ENCODE results near the gene PRKCH. TPM values are rescaled to one million over a fixed set of nuclear protein-coding genes. Genes with fewer than 3 reads are reported as not detected.

PRKCH gene
- total RNA-seq, 2 experiments from 2014 or later = 149 to 158 TPM

DNA sequence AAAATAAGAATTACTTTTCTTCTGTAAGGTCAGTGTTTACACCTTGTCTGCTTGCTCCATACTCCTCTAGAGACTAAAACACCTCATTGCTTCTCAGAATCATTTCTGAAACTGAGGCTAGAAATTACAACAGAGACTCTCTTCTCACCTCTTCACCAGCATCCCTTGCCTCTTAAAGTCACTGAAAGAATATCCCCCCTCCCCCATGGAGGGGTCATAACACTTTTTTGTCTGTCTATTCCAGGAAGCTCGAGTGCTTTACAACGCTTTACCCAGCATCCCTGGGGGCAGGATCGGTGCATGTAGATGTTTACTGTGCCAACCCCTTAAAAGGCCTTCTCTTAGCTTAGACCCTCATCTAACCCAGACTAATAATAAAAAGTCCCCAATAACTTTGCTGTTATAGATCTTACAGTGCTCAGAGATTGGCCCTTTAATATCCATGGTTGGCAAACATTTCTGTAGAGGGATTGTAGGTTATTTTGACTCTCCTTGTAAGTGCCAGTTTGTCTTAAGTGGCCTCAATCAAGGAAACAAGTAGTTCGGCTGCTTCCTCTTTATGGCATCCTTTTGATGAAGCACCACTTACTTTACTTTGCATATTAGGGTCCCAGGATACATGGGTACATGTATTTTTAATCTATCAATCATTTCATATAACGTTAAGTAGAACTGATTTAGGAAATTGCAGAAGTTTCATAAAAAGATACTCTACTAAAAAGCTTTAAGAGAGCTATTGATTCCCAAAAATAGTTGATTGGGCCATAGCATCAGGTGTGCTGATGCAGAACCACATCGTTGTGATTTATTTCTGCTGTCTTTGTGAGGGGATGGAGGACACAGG lies 29.3 kb downstream of the PRKCH start:
- intact Hi-C loops (cut with micrococcal nuclease) = loop anchor here (1.0 to 2.0 kb wide), 6 partner anchors 8 to 94 kb away; no protein-coding TSS in a partner anchor
- peaks cover 28% of the 10 kb centered on the region for H3K36me3 Mint-ChIP-seq (ENCODE audit: low read depth)
- H3K4me1 Mint-ChIP-seq (ENCODE audit: low read depth) = peaks cover 94% of the 10 kb centered on the region
- H3K9me3 Mint-ChIP-seq = peaks cover 8% of the 10 kb centered on the region
- peak overlapping the region; percentile 97 for H3K27ac Mint-ChIP-seq
- peak; percentile 84 for DNase-seq
- CTCF ChIA-PET = interaction anchor here (0.7 to 1.6 kb wide), 6 partner anchors 10 to 36 kb away, joined by 3 to 7 read pairs (median 3); no protein-coding TSS in a partner anchor
- peak overlapping the region; percentile 52 for H3K4me3 Mint-ChIP-seq
- H3K27me3 Mint-ChIP-seq (ENCODE audit: low read depth) = no peaks in the 10 kb centered on the region

DNA sequence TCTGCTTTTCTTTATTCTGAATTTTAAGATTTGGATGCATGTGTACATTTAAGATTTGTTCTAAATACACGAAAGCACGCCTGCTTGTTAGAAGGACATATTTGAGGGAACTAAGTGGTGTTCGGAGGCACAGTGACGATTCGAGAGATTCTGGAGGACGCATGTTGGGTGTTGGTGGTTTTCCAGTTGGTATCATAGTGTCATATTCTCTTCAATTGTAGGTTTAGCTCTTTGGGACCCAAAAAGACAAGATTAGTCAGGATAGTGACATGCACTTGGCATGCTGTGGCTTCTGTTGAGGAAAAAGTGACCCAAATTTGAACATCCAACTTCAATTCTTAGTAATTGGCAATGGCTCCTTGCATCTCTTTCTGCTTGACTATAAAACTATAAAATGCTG lies 30.1 kb downstream of the PRKCH start:
- Mint-ChIP-seq H3K27me3 (ENCODE audit: low read depth) (no peaks in the 10 kb centered on the region), H3K9me3 (peaks cover 8% of the 10 kb centered on the region), H3K4me1 (ENCODE audit: low read depth) (peaks cover 94% of the 10 kb centered on the region), H3K36me3 (ENCODE audit: low read depth) (peaks cover 32% of the 10 kb centered on the region), H3K4me3 (peak overlapping the region; percentile 52), H3K27ac (peak overlapping the region; percentile 97)
- no peak for DNase-seq
- intact Hi-C loops (cut with micrococcal nuclease) = loop anchor here (2.0 kb wide), 1 partner anchor 93 kb away; no protein-coding TSS in a partner anchor
- CTCF ChIA-PET = interaction anchor here (1.2 to 1.6 kb wide), 5 partner anchors 10 to 36 kb away, joined by 3 to 7 read pairs (median 3); no protein-coding TSS in a partner anchor

DNA sequence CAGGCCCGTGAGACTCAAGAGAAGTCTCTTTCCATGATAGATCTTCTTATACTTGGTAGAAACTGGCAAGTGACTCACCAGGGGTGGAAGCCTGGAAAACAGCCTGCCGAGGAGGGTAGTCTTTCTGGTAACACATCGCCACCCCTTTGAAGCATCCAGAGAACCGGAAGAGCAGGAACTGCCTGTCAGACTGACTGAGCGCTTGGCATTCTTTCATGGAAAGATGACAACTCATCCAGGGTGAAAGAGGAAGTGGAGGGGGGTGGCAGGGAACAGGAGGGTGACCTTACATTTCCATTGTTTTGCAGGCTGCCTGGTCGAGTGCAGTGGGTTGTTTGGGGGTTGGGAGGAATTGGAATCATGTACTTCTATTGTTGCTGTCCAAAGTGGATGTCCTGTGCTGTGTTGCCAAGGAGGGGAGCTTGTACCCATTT lies 34.5 kb downstream of the PRKCH start:
- H3K9me3 Mint-ChIP-seq = no peaks in the 10 kb centered on the region
- intact Hi-C loops (cut with micrococcal nuclease) = no loop called here
- CTCF ChIA-PET = no interaction called here
- peak; percentile 82 for DNase-seq
- H3K4me1 Mint-ChIP-seq (ENCODE audit: low read depth) = peaks cover 93% of the 10 kb centered on the region
- no peaks in the 10 kb centered on the region for H3K27me3 Mint-ChIP-seq (ENCODE audit: low read depth)
- peak overlapping the region; percentile 45 for H3K4me3 Mint-ChIP-seq
- peaks cover 32% of the 10 kb centered on the region for H3K36me3 Mint-ChIP-seq (ENCODE audit: low read depth)
- peak overlapping the region; percentile 87 for H3K27ac Mint-ChIP-seq

DNA sequence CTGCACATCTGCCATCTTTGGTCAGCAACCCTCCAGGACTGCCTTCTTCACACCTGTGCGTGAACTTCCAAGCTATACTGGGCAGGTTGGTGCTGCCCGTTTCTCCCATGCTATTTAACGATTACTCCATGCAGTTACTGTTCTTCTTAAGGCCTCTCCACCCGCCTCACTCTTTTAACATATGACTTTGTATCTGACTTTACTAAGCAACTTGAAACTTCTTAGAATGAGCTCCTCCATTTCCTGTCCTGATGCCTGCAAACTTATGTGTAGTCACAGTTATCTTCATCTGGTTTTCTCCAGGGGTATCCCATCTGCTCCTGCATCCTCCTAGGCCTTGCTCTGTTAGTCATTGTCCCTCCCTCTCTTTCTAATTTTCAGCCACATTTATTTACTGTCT lies 35.7 kb downstream of the PRKCH start:
- Mint-ChIP-seq H3K4me3 (peak overlapping the region; percentile 45), H3K27ac (peak overlapping the region; percentile 87), H3K27me3 (ENCODE audit: low read depth) (no peaks in the 10 kb centered on the region), H3K4me1 (ENCODE audit: low read depth) (peaks cover 88% of the 10 kb centered on the region), H3K36me3 (ENCODE audit: low read depth) (peaks cover 34% of the 10 kb centered on the region), H3K9me3 (no peaks in the 10 kb centered on the region)
- intact Hi-C loops (cut with micrococcal nuclease) = loop anchor here (1.0 kb wide), 1 partner anchor 9 kb away; no protein-coding TSS in a partner anchor
- CTCF ChIA-PET = interaction anchor here (1.5 kb wide), 1 partner anchor 14 kb away, joined by 3 read pairs; no protein-coding TSS in a partner anchor
- DNase-seq = no peak

DNA sequence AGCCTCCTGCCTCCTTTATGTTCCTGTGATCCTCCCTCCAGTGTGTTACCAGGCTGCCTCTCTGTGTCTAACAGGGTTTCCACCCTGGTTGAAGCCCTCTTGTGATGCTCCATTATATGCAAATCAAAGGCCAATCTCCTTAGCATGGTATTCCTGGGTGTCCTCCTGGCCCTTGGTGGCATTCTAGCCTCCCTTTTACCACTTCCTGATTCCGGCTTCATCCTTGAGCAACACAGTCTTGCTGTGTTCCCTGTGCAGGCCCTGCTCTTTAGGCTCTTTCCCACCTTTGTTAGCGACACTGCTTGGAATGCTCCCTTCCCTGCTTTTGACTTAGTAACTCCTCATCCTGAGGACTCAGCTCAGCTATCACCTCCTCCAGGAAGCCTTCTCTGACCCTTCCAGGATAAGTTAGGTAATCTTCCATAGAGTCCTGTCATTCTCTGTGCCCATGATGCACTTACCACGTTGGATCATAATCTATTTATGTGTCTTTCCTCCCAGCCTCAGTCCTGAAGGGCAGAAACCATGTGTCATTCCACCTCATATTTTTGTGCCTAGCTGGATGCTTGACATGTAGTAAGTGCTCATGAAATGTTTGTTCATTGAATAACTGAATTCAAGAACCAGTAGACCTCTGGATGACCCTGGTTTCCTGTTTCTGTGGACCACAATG lies 37.3 kb downstream of the PRKCH start:
- CTCF ChIA-PET = interaction anchor here (0.6 to 1.5 kb wide), 3 partner anchors 12 to 482 kb away, joined by 3 read pairs; no protein-coding TSS in a partner anchor
- H3K4me1 Mint-ChIP-seq (ENCODE audit: low read depth) = peaks cover 74% of the 10 kb centered on the region
- H3K27me3 Mint-ChIP-seq (ENCODE audit: low read depth) = no peaks in the 10 kb centered on the region
- H3K36me3 Mint-ChIP-seq (ENCODE audit: low read depth) = peaks cover 29% of the 10 kb centered on the region
- intact Hi-C loops (cut with micrococcal nuclease) = loop anchor here (1.0 kb wide), 1 partner anchor 8 kb away; no protein-coding TSS in a partner anchor
- DNase-seq = no peak
- H3K9me3 Mint-ChIP-seq = no peaks in the 10 kb centered on the region
- no peak overlapping the region for H3K4me3 Mint-ChIP-seq
- peak overlapping the region; percentile 5 for H3K27ac Mint-ChIP-seq

DNA sequence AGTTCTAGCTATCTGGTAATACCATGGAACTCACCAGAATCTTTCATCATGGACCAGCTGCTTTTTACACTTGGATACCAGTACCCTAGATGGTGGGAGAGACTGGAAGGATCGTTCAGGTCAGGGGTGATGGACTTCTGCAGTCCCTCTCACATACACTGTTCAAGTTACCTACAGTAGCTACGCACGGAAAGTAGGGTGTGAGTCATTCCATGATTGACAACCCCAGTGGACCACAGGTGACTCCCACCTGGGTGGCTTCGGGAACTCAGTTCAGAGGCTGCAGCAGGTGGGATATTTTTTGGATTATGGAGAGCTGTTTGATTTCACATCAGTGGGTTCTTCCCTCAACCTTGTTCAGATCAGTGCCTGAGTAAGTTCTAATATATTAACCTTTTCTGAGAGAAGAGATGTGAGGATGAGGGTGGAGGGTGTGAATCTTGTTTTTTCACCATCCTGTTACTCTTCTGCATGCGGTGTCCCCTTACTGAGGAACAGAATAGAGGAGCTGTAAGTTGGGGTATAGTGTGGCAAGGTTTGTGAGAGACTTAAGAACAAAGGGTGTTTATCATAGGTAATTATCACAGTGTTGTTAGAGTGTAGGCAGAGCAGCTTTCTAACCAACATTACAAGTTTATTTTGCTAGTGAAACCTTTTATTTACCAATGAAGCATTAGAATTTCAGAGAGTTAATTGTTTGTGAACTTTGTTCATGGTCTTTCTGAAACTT lies 39.6 kb downstream of the PRKCH start:
- Mint-ChIP-seq H3K4me3 (no peak overlapping the region), H3K4me1 (ENCODE audit: low read depth) (peaks cover 55% of the 10 kb centered on the region), H3K36me3 (ENCODE audit: low read depth) (peaks cover 23% of the 10 kb centered on the region), H3K27me3 (ENCODE audit: low read depth) (no peaks in the 10 kb centered on the region), H3K27ac (peak overlapping the region; percentile 58), H3K9me3 (no peaks in the 10 kb centered on the region)
- CTCF ChIA-PET = interaction anchor here (0.7 to 3.5 kb wide), 6 partner anchors 10 to 69 kb away, joined by 3 to 16 read pairs (median 4); no protein-coding TSS in a partner anchor
- intact Hi-C loops (cut with micrococcal nuclease) = loop anchor here (1.0 kb wide), 1 partner anchor 11 kb away; no protein-coding TSS in a partner anchor
- DNase-seq = no peak

DNA sequence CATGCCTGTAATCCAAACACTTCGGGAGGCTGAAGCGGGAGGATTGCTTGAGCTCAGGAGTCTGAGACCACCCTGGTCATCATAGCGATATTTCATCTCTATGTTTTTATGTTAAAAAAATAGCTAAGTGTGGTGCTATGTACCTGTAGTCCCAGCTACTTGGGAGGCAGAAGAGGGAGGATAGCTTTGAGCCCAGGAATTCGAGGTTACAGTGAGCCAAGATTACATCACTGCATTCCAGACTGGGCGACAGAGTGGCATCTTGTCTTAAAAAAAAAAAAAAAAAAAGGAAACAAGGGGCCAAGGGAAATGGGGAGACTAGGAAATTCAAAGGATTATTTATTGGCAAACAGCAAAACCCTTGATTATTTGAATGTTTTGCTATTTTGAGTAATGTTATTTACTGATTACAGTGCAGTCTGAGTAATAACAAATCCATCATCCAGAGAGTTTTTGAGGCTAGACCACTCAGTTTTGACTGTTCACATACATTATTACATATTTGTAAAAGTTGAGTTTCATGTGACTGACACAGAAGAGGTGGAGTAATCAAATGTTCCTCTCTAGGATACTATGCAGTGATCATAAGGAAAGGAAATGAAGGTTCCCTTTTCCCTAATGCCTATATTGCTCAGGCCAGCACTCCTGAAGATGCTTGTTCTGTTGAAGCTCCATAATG lies 40.8 kb downstream of the PRKCH start:
- CTCF ChIA-PET = interaction anchor here (1.4 to 3.5 kb wide), 2 partner anchors 15 to 55 kb away, joined by 5 to 16 read pairs; no protein-coding TSS in a partner anchor
- no peak overlapping the region for H3K4me3 Mint-ChIP-seq

DNA sequence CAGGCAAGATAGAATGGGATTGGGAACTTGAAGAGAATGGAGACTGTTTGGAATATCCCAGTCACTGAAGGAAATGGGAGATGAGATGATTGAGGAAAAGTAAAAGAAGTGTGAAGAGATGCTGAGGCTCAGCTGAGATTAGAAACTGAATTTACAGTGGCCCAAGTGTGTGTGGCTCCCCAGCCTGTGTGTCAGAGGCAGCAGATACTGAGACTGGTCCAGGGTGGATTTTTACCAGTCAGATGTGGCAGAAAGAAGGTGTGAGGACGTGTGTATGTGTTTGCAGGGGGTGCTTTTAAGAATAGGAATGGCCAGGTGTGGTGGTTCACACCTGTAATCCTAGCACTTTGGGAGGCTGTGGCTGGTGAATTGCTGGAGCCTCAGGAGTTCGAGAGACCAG lies 42.9 kb downstream of the PRKCH start:
- Mint-ChIP-seq H3K27me3 (ENCODE audit: low read depth) (no peaks in the 10 kb centered on the region), H3K4me1 (ENCODE audit: low read depth) (peaks cover 38% of the 10 kb centered on the region), H3K9me3 (no peaks in the 10 kb centered on the region), H3K27ac (no peak overlapping the region), H3K36me3 (ENCODE audit: low read depth) (peaks cover 4% of the 10 kb centered on the region), H3K4me3 (no peak overlapping the region)
- CTCF ChIA-PET = no interaction called here
- intact Hi-C loops (cut with micrococcal nuclease) = no loop called here
- no peak for DNase-seq

More for the DNA sequence above, 40.8 kb downstream of the PRKCH start:
- peak overlapping the region; percentile 14 for H3K27ac Mint-ChIP-seq
- intact Hi-C loops (cut with micrococcal nuclease) = no loop called here
- H3K27me3 Mint-ChIP-seq (ENCODE audit: low read depth) = no peaks in the 10 kb centered on the region
- DNase-seq = no peak
- H3K36me3 Mint-ChIP-seq (ENCODE audit: low read depth) = peaks cover 14% of the 10 kb centered on the region
- H3K9me3 Mint-ChIP-seq = no peaks in the 10 kb centered on the region
- peaks cover 42% of the 10 kb centered on the region for H3K4me1 Mint-ChIP-seq (ENCODE audit: low read depth)

DNA sequence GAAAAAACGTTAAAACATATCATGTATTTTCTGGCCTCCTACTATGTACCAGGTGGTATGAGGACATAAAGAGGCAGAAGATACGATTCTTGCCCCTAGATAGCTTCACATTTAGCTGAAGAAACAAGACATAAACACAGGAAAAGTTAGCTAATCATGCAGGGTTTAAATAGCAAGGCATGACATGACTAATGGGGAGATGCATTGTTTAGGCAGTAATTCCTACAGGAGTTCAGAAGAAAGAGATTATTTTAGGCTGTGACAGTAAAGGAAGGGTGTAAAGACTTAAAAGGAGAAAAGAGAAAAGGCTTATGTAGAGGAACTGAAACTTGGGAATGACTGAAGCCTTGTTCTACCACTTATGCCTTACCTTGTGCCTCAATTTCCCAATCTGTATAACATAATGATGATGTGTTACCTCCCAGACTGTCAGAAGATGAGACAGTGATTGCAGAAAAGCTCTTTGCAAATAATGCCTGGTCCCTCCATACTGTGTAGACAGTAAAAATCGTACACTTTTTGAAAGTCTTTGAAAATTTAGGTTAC lies 44.4 kb downstream of the PRKCH start:
- CTCF ChIA-PET = interaction anchor here (0.8 to 1.2 kb wide), 2 partner anchors 18 to 80 kb away, joined by 3 to 4 read pairs; no protein-coding TSS in a partner anchor
- intact Hi-C loops (cut with micrococcal nuclease) = loop anchor here (1.0 kb wide), 2 partner anchors 8 to 16 kb away; no protein-coding TSS in a partner anchor
- peaks cover 37% of the 10 kb centered on the region for H3K4me1 Mint-ChIP-seq (ENCODE audit: low read depth)
- no peak for DNase-seq
- no peaks in the 10 kb centered on the region for H3K9me3 Mint-ChIP-seq
- H3K36me3 Mint-ChIP-seq (ENCODE audit: low read depth) = peaks cover 7% of the 10 kb centered on the region
- H3K27ac Mint-ChIP-seq = no peak overlapping the region
- no peaks in the 10 kb centered on the region for H3K27me3 Mint-ChIP-seq (ENCODE audit: low read depth)
- H3K4me3 Mint-ChIP-seq = no peak overlapping the region

DNA sequence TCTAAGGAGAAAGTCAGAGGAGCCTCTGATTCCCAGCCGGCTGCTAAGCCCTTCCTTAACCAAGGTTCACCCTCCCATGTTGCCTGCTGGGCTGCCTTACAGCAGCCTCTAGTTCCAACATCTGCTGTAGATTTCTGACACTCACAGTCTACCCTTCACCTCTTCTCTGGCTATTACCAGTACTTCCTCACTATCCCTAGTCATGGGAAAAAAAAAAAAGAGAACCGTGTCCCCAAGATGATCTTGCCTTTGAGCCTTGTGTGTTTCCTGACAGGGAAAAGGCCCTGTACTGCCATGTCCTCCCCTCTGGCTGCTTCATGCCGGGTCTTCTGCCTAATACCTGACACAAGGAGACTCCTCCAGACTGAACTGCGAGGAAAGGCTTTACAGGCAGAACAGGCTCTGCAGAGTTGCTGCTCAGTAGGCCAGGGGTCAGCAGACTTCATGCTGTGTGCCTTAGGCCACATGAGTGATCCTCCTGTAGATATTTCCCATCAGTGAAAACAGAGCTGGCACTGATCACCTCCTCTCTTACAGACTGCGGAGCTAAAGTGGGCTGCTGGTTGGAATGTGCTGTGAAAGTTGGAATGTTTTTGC lies 46.8 kb downstream of the PRKCH start:
- DNase-seq = no peak
- Mint-ChIP-seq H3K27ac (peak overlapping the region; percentile 56), H3K4me3 (no peak overlapping the region), H3K27me3 (ENCODE audit: low read depth) (no peaks in the 10 kb centered on the region), H3K4me1 (ENCODE audit: low read depth) (peaks cover 52% of the 10 kb centered on the region), H3K36me3 (ENCODE audit: low read depth) (peaks cover 15% of the 10 kb centered on the region), H3K9me3 (peaks cover 6% of the 10 kb centered on the region)
- CTCF ChIA-PET = interaction anchor here (0.7 kb wide), 1 partner anchor 18 kb away, joined by 3 read pairs; no protein-coding TSS in a partner anchor
- intact Hi-C loops (cut with micrococcal nuclease) = no loop called here

All from activated naive CD4-positive, alpha-beta T cell treated with anti-CD3 and anti-CD28 coated beads for 36 hours (primary cell).